Neural cell (in vitro differentiated cells): ENCODE data around the gene HOXB1. TPM values are rescaled to one million over a fixed set of nuclear protein-coding genes. Genes with fewer than 3 reads are reported as not detected.

Experiments used
- H2AFZ ChIP-seq: fragments of 200-600, 300-800 bp; sonication (generic), shearing (Covaris generic); 2 replicates; pipeline ENCODE4 v1.6.0; 2014; ENCODE audit warnings: low read depth, mild to moderate bottlenecking, antibody characterized with exemption, low read length, moderate library complexity
- H3F3A ChIP-seq: fragments of 200-600 bp; shearing (Covaris generic); 2 replicates; pipeline ENCODE4 v1.6.1; 2016; ENCODE audit warnings: mild to moderate bottlenecking, moderate library complexity, mixed read lengths, antibody characterized with exemption, low read length; ENCODE audit not compliant: insufficient read depth, poor library complexity, severe bottlenecking
- H3K27ac ChIP-seq: fragments of 200-600, 300-800 bp; sonication (generic), shearing (Covaris generic); 2 replicates; pipeline ENCODE4 v1.5.1; 2014; ENCODE audit warnings: mild to moderate bottlenecking, low read length, moderate library complexity
- H3K27me3 ChIP-seq: fragments of 300-800, 200-600 bp; sonication (generic), shearing (Covaris generic); 2 replicates; pipeline ENCODE4 v1.6.0; 2014; ENCODE audit warnings: mild to moderate bottlenecking, low read depth, low read length, moderate library complexity; ENCODE audit not compliant: insufficient read depth
- H3K36me3 ChIP-seq: fragments of 300-800, 200-600 bp; sonication (generic), shearing (Covaris generic); 2 replicates; pipeline ENCODE4 v1.5.1; 2014; ENCODE audit warnings: mild to moderate bottlenecking, antibody characterized with exemption, low read length, moderate library complexity; ENCODE audit not compliant: insufficient read depth
- H3K4me2 ChIP-seq: fragments of 300-800, 200-600 bp; sonication (generic), shearing (Covaris generic); 2 replicates; pipeline ENCODE4 v1.6.0; 2014; ENCODE audit warnings: mild to moderate bottlenecking, low read length
- H3K4me3 ChIP-seq: fragments of 300-800, 200-600 bp; sonication (generic), shearing (Covaris generic); 2 replicates; pipeline ENCODE4 v1.5.1; 2014; ENCODE audit warnings: mild to moderate bottlenecking, low read length, moderate library complexity
- H3K79me2 ChIP-seq: fragments of 200-600 bp; shearing (Covaris generic); replicated peaks from 2 replicates; pipeline ENCODE4 v1.6.0; 2014; ENCODE audit warnings: mild to moderate bottlenecking, low read length, moderate library complexity; ENCODE audit not compliant: insufficient read depth
- H3K9ac ChIP-seq: fragments of 300-800, 200-600 bp; sonication (generic), shearing (Covaris generic); 2 replicates; pipeline ENCODE4 v1.6.1; 2016; ENCODE audit warnings: mild to moderate bottlenecking, low read length, mixed read lengths
- H3K9me2 ChIP-seq: fragments of 200-600 bp; shearing (Covaris generic); 2 replicates; pipeline ENCODE4 v1.6.1; 2016; ENCODE audit warnings: mild to moderate bottlenecking, low read length, mixed read lengths; ENCODE audit not compliant: insufficient read depth
- H3K9me3 ChIP-seq: fragments of 200-600, 300-800 bp; sonication (generic), shearing (Covaris generic); 2 replicates; pipeline ENCODE4 v1.6.1; 2016; ENCODE audit warnings: mild to moderate bottlenecking, mixed run types, low read length, moderate library complexity, mixed read lengths
- H4K20me1 ChIP-seq: fragments of 200-600 bp; shearing (Covaris generic); 2 replicates; pipeline ENCODE4 v1.6.1; 2016; ENCODE audit warnings: mild to moderate bottlenecking, mixed run types; ENCODE audit not compliant: insufficient read depth
- EP300 ChIP-seq: fragments of 450-650 bp; conservative IDR thresholded peaks from 2 replicates; pipeline ENCODE4 v1.6.1; 2014; ENCODE audit warnings: antibody characterized with exemption, mild to moderate bottlenecking, moderate library complexity; ENCODE audit not compliant: poor library complexity, severe bottlenecking
- EZH2 ChIP-seq: fragments of 200-600, 300-800 bp; shearing (Covaris generic), sonication (generic); IDR thresholded peaks from 2 replicates; pipeline ENCODE4 v1.6.1; 2014; ENCODE audit warnings: antibody characterized with exemption, low read length, borderline replicate concordance, mild to moderate bottlenecking; ENCODE audit not compliant: insufficient read depth, poor library complexity, severe bottlenecking
- MXI1 ChIP-seq: fragments of 450-650 bp; conservative IDR thresholded peaks from 2 replicates; pipeline ENCODE4 v1.6.1; 2014; ENCODE audit warnings: antibody characterized with exemption, mild to moderate bottlenecking; ENCODE audit not compliant: poor library complexity, severe bottlenecking
- POLR2AphosphoS5 ChIP-seq: IDR thresholded peaks from 2 replicates; pipeline ENCODE4 v1.6.1; 2012
- RAD21 ChIP-seq: fragments of 450-650 bp; conservative IDR thresholded peaks from 2 replicates; pipeline ENCODE4 v1.6.1; 2014; ENCODE audit warnings: antibody characterized with exemption, mild to moderate bottlenecking, moderate library complexity
- SMC3 ChIP-seq: fragments of 450-650 bp; conservative IDR thresholded peaks from 2 replicates; pipeline ENCODE4 v1.6.1; 2014; ENCODE audit warnings: antibody characterized with exemption, mild to moderate bottlenecking, moderate library complexity; ENCODE audit not compliant: poor library complexity
- TAF1 ChIP-seq: IDR thresholded peaks from 2 replicates; pipeline ENCODE4 v1.6.1; 2012; ENCODE audit warnings: low read depth
- polyA plus RNA-seq: library from polyadenylated mRNA; depleted of rRNA; stranded (reverse); fragments of >200 nt; gene quantifications from 2 replicates; pipeline ENCODE4 v1.2.3, GENCODE V29; 2014
- TF ChIP-seq, protein P1 (sequence below): IDR thresholded peaks from 2 replicates; pipeline ENCODE4 v1.6.1; 2012; ENCODE audit warnings: borderline replicate concordance
- TF ChIP-seq, protein P2 (sequence below): fragments of 450-650 bp; IDR thresholded peaks from 2 replicates; pipeline ENCODE4 v1.5.1; 2014; ENCODE audit warnings: antibody characterized with exemption, mild to moderate bottlenecking, moderate library complexity; ENCODE audit not compliant: poor library complexity, severe bottlenecking

Gene HOXB1
- polyA plus RNA-seq, 1 donor from 2014 or later = not detected

DNA sequence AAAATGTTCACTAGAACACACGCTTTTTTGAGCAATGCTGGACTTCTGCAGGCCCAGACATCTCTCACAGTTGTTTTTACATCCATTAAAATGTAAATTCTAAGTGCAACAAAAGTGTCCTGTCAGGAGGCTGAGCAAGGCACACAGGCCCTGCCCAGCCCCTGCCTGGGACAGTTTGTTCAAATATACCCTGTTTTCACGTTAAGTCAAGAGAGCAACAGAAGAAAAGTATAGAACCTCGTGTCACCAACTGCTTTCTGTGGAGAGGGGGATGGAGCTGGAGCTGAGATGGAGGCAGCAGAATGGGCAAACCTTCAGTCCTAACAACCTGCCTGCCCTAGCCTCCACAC, 18.4 kb upstream of the HOXB1 start:
- Histone ChIP-seq H3K9ac (no peak overlapping the region), H3K9me3 (no peaks in the 10 kb centered on the region), H3K36me3 (no peaks in the 10 kb centered on the region), H4K20me1 (no peaks in the 10 kb centered on the region), H3K27ac (no peak overlapping the region), H3K9me2 (no peaks in the 10 kb centered on the region), H3F3A (no peaks in the 10 kb centered on the region), H3K27me3 (peaks cover 100% of the 10 kb centered on the region), H2AFZ (no peak overlapping the region), H3K4me3 (no peak overlapping the region), H3K79me2 (no peaks in the 10 kb centered on the region), H3K4me2 (no peak overlapping the region)
- TF ChIP-seq MXI1 (no peak), TAF1 (no peak), POLR2AphosphoS5 (no peak), RAD21 (no peak), EP300 (no peak), SMC3 (no peak), EZH2 (no peak)
- TF ChIP-seq, protein P1, sequence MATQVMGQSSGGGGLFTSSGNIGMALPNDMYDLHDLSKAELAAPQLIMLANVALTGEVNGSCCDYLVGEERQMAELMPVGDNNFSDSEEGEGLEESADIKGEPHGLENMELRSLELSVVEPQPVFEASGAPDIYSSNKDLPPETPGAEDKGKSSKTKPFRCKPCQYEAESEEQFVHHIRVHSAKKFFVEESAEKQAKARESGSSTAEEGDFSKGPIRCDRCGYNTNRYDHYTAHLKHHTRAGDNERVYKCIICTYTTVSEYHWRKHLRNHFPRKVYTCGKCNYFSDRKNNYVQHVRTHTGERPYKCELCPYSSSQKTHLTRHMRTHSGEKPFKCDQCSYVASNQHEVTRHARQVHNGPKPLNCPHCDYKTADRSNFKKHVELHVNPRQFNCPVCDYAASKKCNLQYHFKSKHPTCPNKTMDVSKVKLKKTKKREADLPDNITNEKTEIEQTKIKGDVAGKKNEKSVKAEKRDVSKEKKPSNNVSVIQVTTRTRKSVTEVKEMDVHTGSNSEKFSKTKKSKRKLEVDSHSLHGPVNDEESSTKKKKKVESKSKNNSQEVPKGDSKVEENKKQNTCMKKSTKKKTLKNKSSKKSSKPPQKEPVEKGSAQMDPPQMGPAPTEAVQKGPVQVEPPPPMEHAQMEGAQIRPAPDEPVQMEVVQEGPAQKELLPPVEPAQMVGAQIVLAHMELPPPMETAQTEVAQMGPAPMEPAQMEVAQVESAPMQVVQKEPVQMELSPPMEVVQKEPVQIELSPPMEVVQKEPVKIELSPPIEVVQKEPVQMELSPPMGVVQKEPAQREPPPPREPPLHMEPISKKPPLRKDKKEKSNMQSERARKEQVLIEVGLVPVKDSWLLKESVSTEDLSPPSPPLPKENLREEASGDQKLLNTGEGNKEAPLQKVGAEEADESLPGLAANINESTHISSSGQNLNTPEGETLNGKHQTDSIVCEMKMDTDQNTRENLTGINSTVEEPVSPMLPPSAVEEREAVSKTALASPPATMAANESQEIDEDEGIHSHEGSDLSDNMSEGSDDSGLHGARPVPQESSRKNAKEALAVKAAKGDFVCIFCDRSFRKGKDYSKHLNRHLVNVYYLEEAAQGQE = no peak
- TF ChIP-seq, protein P2, sequence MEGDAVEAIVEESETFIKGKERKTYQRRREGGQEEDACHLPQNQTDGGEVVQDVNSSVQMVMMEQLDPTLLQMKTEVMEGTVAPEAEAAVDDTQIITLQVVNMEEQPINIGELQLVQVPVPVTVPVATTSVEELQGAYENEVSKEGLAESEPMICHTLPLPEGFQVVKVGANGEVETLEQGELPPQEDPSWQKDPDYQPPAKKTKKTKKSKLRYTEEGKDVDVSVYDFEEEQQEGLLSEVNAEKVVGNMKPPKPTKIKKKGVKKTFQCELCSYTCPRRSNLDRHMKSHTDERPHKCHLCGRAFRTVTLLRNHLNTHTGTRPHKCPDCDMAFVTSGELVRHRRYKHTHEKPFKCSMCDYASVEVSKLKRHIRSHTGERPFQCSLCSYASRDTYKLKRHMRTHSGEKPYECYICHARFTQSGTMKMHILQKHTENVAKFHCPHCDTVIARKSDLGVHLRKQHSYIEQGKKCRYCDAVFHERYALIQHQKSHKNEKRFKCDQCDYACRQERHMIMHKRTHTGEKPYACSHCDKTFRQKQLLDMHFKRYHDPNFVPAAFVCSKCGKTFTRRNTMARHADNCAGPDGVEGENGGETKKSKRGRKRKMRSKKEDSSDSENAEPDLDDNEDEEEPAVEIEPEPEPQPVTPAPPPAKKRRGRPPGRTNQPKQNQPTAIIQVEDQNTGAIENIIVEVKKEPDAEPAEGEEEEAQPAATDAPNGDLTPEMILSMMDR = no peak

DNA sequence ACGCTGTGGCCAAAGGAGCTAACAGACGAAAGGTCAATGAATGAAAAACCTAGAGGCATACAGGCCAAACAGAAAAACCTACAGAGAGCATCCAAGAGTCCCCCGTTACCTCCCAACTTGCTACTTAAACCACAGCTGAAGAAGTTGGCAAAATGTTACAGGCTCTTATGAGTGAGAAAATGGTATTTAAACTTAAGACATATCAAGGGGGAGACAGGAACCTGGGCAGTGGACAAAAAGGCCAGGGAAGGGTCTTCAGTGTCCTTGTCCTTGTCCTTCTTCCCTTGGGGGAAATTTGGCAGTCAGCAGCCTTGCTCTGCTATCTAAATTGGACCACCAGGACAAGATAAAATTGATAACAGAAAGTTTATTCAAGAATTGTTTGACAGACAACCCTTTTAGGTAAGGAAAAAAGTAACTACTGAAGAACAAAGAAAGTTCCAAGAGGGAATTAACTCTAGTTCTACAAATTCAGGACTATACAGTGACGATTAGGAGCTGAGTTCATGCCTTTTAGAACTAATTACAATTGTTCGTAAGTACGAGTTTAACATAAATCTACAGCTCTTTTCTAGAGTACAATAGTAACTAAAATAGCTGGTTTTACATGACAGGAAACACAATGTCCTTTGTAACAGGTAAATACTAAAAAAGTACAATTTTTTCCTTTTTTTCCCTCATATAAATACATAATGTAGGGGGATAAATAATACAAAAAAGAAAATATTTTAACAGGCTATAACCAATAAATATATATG, 17.9 kb upstream of the HOXB1 start:
- Histone ChIP-seq H3K36me3 (no peaks in the 10 kb centered on the region), H3K9me3 (no peaks in the 10 kb centered on the region), H3K27me3 (peaks cover 100% of the 10 kb centered on the region), H3K9me2 (no peaks in the 10 kb centered on the region), H3F3A (no peaks in the 10 kb centered on the region), H3K27ac (no peak overlapping the region), H3K4me2 (no peak overlapping the region), H3K9ac (no peak overlapping the region), H2AFZ (no peak overlapping the region), H3K4me3 (no peak overlapping the region), H4K20me1 (no peaks in the 10 kb centered on the region), H3K79me2 (no peaks in the 10 kb centered on the region)
- TF ChIP-seq SMC3 (no peak), POLR2AphosphoS5 (no peak), MXI1 (no peak), TAF1 (no peak), EP300 (no peak), RAD21 (no peak), EZH2 (no peak)
- TF ChIP-seq, protein P1 = no peak
- TF ChIP-seq, protein P2 = no peak
